NCI-H446 (cell line): ENCODE results near the gene ANKS1B.

ENCODE experiments used
- DNase-seq, 2 experiments: peaks; one replicate each; lab custom pipeline; 2025; lab: John Stamatoyannopoulos, UW

The ANKS1B gene

GRCh38 chr12:98733667-98734350, 1250.9 kb downstream of the ANKS1B start:
- DNase-seq = no peak

GRCh38 chr12:98730412-98730811, 1254.3 kb downstream of the ANKS1B start:
- no peak for DNase-seq

GRCh38 chr12:98727196-98727595, 1257.5 kb downstream of the ANKS1B start:
- no peak for DNase-seq

GRCh38 chr12:98725476-98726247, 1259.1 kb downstream of the ANKS1B start:
- peak; percentile 26 to 60 for DNase-seq

GRCh38 chr12:98724384-98725155, 1260.2 kb downstream of the ANKS1B start:
- DNase-seq = no peak

- DNase-seq = no peak
Observed at GRCh38 chr12:98721204-98721702, 1263.5 kb downstream of the ANKS1B start.

- no peak for DNase-seq
Observed at GRCh38 chr12:98719515-98720504, 1264.9 kb downstream of the ANKS1B start.

- DNase-seq = no peak
Observed at GRCh38 chr12:98714426-98714825, 1270.3 kb downstream of the ANKS1B start.

- DNase-seq = no peak
Observed at GRCh38 chr12:98709022-98709421, 1275.7 kb downstream of the ANKS1B start.

GRCh38 chr12:98701166-98701565, 1283.6 kb downstream of the ANKS1B start:
- DNase-seq = no peak

- no peak for DNase-seq
Observed at GRCh38 chr12:98699586-98699985, 1285.2 kb downstream of the ANKS1B start.

GRCh38 chr12:98698603-98699463, 1285.9 kb downstream of the ANKS1B start:
- DNase-seq = peak in 1 of 2 experiments; percentile 55

- no peak for DNase-seq
Observed at GRCh38 chr12:98697209-98697608, 1287.5 kb downstream of the ANKS1B start.

GRCh38 chr12:98696036-98696646, 1288.6 kb downstream of the ANKS1B start:
- no peak for DNase-seq

GRCh38 chr12:98691351-98691750, 1293.4 kb downstream of the ANKS1B start:
- no peak for DNase-seq

- DNase-seq = no peak
Observed at GRCh38 chr12:98686603-98687002, 1298.1 kb downstream of the ANKS1B start.
